Upper lobe of left lung (tissue), 4 donors: ENCODE measurements around the gene TP53BP1.

Experiments
- CTCF ChIP-seq, 6 experiments: fragments of 450-650 bp in 4 of 6; fragments of 200-600 bp in 2 of 6; sonication (generic) in 2 of 6; IDR thresholded peaks; one replicate each; pipeline ENCODE4 v1.5.1; 2016 to 2019; ENCODE audit warnings: antibody characterized with exemption in 6 of 6
- POLR2A ChIP-seq, 4 donors: fragments of 450-650 bp; IDR thresholded peaks; one replicate each; pipeline ENCODE4 v1.5.1; 2016 to 2017; ENCODE audit warnings: antibody characterized with exemption in 4 of 4, mild to moderate bottlenecking in 2 of 4

- TF ChIP-seq CTCF (IDR thresholded peaks at IDR 0.05), result no peak
- no peak for TF ChIP-seq POLR2A (IDR thresholded peaks at IDR 0.05)
Measured at GRCh38 chr15:43499635-43500034, 6.7 kb upstream of the TP53BP1 start.
